NCI-H2107 treated with DMSO at 0.1 percent for 48 hours (cell line): Measurements from ENCODE around the gene NYNRIN.
"Not testable (repeated sequence)": the region's sequence is repeated elsewhere in the genome, so short reads cannot be mapped to it uniquely, and the experiment has no call there.

Source experiments
- DNase-seq: peaks from one replicate; lab custom pipeline; 2025; ENCODE audit not compliant: unreplicated experiment; lab: John Stamatoyannopoulos, UW

NYNRIN gene

GRCh38 chr14:24369907-24370687 is 28.7 kb upstream of the NYNRIN start:
- no peak for DNase-seq

GRCh38 chr14:24370748-24371147 is 28.1 kb upstream of the NYNRIN start:
- DNase-seq = no peak

- not testable (repeated sequence) for DNase-seq
Observed at GRCh38 chr14:24371605-24372004, 27.2 kb upstream of the NYNRIN start.

- no peak for DNase-seq
Observed at GRCh38 chr14:24372701-24373416, 25.9 kb upstream of the NYNRIN start.

- no peak for DNase-seq
Observed at GRCh38 chr14:24376448-24377070, 22.2 kb upstream of the NYNRIN start.

- no peak for DNase-seq
Observed at GRCh38 chr14:24377126-24377525, 21.7 kb upstream of the NYNRIN start.

GRCh38 chr14:24377657-24378056 is 21.1 kb upstream of the NYNRIN start:
- DNase-seq = no peak

GRCh38 chr14:24378327-24378726 is 20.5 kb upstream of the NYNRIN start:
- DNase-seq = no peak

GRCh38 chr14:24378981-24379906 is 19.6 kb upstream of the NYNRIN start:
- DNase-seq = no peak

GRCh38 chr14:24379907-24380730 is 18.7 kb upstream of the NYNRIN start:
- DNase-seq = no peak

- no peak for DNase-seq
Observed at GRCh38 chr14:24381363-24382063, 17.3 kb upstream of the NYNRIN start.

- no peak for DNase-seq
Observed at GRCh38 chr14:24382064-24382371, 16.8 kb upstream of the NYNRIN start.

- DNase-seq = no peak
Observed at GRCh38 chr14:24384169-24384568, 14.6 kb upstream of the NYNRIN start.

GRCh38 chr14:24385524-24385923 is 13.3 kb upstream of the NYNRIN start:
- DNase-seq = no peak

- DNase-seq = no peak
Observed at GRCh38 chr14:24387009-24387345, 11.8 kb upstream of the NYNRIN start.

- DNase-seq = not testable (repeated sequence)
Observed at GRCh38 chr14:24387579-24387978, 11.2 kb upstream of the NYNRIN start.

GRCh38 chr14:24388474-24389179 is 10.2 kb upstream of the NYNRIN start:
- DNase-seq = no peak

- DNase-seq = no peak
Observed at GRCh38 chr14:24389226-24389848, 9.5 kb upstream of the NYNRIN start.
